T47D (cell line): ENCODE measurements around the gene THBS3.
A peak's percentile ranks its signal among the peaks of the same experiment; 100 is the strongest.
"Not testable (repeated sequence)": the region's sequence is repeated elsewhere in the genome, so short reads cannot be mapped to it uniquely, and the experiment has no call there.

Source experiments
- DNase-seq, 2 experiments: peaks; one replicate each; pipeline versions ENCODE4 v3.0.0 to v3.0.0-alpha.2; 2011 to 2012; ENCODE audit warnings: low read depth in 1 of 2, low spot score in 1 of 2
- JUND ChIP-seq: IDR thresholded peaks from 2 replicates; pipeline ENCODE4 v1.6.1; 2012; ENCODE audit warnings: low read depth
- in situ Hi-C: cut with HindIII; loops from 2 replicates; pipeline ENCODE4 v1.10.0; 2016; ENCODE audit warnings: low sequenced_read_pairs, low pct_unique_long_range_greater_than_20kb

The THBS3 gene

DNA sequence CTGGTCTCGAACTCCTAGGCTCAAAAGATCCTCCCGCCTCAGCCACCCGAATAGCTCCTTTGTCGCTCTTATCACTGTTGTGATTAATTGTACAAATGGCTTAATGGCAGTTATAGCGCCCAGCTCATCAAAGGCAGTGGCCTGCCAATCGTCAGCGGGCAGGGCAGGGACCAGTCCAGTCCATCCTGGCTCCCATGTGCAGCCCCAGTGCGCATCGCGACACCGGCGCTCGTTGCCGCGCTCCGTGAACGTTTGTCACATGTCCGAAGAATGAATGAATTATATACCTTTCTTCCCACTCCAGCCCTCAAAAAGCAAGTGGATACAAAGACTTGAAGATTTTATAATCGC is 19.2 kb upstream of the THBS3 start:
- peak in 1 of 2 experiments; percentile 78 for DNase-seq
- in situ Hi-C loops, result no loop called here
- no peak for TF ChIP-seq JUND

DNA sequence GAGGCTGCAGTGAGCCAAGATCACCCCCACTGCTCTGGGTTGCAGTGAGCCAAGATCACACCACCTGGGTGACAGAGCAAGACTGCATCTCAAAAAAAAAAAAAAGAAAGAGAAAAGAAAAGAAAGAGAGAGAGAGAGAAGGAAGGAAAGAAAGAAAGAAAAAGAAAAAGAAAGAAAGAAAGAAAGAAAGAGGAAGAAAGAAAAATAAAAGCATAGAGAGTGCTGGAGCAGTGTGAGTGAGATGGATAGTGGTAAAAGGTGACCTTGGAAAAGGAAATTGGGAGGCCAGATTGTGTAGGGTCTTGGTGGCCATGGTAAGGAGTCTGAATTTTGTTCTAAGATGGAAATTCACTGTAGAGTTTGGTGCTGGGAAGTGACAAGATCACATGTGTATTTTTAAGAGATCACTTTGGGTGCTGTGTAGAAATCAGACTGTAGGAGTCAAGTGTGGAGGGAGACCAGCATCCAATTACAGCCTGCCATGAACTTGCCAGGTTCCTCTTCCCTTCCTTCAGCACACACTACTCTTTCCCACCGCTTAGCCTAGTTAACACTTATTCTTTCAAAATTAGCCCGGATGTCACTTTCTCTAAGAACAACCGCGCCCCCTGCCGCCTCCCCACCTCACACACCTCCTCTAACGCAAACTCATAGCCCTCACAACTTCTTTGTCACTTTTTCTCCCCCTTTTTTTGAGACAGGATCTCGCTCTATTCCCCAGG is 18.7 kb upstream of the THBS3 start:
- no peak for TF ChIP-seq JUND
- peak in 1 of 2 experiments; percentile 84 for DNase-seq
- in situ Hi-C loops, result no loop called here

DNA sequence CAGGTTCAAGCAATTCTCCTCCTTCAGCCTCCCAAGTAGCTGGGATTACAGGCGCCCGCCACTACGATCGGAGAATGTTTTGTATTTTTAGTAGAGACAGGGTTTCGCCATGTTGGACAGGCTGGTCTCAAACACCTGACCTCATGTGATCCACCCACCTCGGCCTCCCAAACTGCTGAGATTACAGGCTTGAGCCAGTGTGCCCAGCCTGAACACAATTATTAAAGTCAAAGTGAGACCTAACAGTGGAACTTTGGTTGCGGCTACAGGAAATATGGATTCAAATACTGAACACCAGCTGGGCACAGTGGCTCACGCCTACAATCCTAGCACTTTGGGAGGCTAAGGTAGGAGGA is 17.7 kb upstream of the THBS3 start:
- DNase-seq, in situ Hi-C loops: not testable (repeated sequence)

DNA sequence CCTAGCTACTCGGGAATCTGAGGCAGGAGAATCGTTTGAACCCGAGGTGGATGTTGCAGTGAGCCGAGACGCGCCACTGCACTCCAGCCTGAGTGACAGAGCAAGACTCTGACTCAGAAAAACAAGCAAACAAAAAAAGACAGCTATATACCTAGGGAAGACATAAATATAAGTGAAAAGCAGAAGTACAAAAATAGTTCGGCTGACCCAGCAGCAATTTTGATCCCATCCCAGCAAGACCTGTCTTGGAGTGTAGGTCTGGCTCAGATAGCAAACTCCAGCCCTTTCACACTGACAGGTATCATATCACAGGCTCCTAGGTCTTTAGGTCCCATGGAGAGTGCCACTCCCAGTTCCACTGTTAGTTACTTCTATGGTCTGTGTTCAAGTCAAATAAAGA is 15.3 kb upstream of the THBS3 start:
- no peak for DNase-seq
- in situ Hi-C loops, result no loop called here
- TF ChIP-seq JUND, result no peak

DNA sequence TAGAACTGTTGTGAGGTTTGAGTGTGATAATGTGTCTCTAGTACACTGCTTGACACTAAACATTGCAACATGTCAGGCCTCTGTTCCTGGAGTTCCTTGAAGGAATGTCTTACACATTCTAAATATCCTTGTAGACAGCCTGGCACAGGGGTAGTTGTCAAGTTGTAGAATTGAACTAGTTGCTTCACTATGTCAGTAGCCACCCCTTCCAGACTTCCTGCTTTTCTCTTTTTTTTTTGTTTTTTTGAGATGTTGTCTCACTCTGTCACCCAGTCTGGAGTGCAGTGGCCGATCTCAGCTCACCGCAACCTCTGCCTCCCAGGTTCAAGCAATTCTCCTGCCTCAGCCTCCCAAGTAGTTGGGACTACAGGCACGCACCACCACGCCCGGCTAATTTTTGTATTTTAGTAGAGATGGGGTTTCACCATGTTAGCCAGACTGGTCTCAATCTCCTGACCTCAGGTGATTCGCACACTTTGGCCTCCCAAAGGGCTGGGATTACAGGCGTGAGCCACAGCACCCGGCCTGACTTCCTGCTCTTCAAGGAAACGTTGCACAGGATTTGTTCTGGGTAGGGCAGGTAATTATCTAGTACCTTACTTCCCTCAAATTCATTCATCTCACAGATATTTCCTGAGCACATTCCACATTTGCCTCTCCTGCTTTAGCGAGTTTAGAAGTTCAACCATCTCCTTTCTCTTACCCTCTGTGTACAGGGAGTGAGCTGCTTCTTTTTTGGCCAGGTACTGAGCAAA is 12.7 kb upstream of the THBS3 start:
- in situ Hi-C loops, DNase-seq: not testable (repeated sequence)

DNA sequence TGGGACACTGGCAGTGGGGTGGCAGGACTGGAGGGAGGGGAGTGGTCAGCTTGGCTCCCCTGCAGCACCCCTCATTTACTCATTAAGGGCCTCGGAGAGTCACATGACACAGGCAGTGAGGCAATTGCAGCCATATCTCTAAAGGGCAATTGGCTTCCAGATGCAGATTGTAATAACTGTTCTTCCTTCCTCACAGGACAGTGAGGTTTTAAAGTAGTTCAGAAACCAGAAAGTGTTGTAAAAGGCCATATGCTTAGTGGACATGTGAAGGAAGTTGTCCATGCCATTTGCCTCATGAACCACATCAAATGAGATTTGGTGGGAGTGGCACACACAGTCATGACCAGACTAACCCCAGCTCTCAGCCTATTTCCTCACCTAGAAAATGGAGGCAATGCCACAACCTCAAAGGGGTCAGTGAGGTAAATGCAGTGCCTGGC is 11.9 kb upstream of the THBS3 start:
- no peak for TF ChIP-seq JUND
- in situ Hi-C loops, result no loop called here
- no peak for DNase-seq

DNA sequence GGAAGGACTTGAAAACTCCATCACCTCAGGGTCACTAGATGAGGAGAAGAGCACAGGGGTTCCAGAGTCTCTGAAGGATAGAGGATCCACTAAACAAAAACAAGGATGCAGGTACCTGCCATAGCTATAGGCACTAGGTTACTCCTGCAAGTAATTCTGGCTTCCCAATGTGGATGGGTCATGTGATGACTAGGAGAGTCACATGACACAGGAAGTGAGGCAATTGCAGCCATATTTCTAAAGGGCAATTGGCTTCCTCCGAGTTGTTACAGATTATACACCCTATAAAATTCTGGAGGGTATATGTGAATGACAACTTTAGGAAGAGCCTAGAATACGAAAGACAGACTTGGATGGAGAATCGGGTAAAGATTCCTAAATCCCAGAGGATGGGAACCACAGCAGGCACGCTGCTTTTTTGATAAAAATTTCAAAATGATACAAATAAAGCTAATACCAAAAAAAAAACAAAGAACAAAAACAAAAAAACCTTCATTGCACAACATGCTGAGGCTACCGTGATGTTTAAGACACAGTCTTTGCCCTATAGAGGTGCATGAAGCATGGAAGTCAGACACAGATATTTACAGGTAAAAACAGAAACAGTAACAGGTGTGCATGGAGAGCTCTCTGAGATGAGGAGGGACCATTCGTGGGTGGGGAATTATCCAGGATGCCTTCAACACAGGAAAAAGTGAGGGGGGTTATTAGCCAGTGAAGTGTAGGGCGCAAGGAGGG is 11.3 kb upstream of the THBS3 start:
- in situ Hi-C loops, result no loop called here
- peak in 1 of 2 experiments; percentile 84 for DNase-seq
- no peak for TF ChIP-seq JUND

DNA sequence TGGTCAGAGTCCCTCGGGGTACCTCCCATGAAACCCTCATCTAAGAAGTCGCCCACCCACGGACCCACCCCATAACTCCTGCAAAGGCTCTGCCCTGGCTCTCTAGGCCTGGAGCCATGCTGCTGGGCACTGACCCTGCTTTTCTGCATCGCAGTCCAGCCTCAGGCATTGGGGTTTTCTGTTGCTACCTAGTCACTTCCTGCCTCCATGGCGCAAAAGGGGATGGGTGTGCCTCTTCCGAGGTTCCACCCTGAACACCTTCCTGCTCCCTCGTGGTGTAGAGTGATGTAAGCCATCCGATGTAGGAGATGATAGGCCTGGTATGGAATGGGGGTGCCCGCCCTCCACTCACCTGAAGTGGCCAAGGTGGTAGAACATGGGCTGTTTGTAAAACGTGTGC is 7.0 kb upstream of the THBS3 start:
- in situ Hi-C loops, DNase-seq: not testable (repeated sequence)

DNA sequence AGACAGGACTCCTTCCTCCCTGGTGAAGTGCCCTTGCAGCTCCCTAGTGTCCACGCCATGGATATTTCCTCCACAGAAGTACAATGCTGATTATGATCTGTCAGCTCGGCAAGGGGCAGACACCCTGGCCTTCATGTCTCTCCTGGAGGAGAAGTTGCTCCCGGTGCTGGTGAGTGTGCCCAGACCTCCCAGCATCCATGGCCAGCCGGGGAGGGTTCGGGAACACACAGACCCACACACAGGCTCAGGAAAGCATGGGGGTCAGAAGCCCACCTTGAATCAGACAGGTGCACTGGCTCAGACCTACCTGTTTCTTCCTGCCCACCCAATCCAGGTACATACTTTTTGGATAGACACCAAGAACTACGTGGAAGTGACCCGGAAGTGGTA is 4.3 kb upstream of the THBS3 start:
- in situ Hi-C loops, DNase-seq: not testable (repeated sequence)

DNA sequence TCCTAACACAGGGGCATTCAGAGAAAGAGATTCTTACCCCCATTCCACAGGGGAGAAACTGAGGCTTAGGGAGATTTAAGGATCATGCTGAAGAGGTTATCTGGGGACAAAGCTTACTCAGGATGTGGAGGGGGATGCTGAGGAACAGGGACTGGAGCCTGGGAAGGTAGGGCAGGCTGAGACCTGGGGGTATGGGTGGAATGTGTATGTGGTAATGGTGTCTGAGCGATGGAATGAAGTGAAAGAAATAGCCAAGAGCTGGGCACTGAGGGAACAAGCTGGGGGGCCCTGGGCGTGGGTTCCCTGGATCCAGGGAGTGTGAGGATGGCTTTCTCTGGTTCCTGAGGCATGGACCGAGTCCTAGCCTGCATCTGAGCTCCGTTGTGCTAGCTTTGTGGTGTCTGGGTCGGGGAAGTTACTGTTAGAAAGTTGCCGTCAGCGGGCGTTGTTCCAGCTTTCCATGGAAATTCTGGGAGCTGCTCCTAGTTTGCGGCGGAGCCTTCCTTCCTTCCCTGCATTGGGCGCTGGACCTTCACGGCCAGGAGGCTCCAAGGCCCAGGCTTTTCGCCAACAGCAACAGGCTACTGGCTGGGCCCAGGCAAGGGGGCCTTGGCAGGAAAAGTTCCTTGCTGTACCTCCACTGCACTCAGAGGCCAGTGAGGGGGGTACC is 3.8 kb upstream of the THBS3 start:
- in situ Hi-C loops, DNase-seq: not testable (repeated sequence)

DNA sequence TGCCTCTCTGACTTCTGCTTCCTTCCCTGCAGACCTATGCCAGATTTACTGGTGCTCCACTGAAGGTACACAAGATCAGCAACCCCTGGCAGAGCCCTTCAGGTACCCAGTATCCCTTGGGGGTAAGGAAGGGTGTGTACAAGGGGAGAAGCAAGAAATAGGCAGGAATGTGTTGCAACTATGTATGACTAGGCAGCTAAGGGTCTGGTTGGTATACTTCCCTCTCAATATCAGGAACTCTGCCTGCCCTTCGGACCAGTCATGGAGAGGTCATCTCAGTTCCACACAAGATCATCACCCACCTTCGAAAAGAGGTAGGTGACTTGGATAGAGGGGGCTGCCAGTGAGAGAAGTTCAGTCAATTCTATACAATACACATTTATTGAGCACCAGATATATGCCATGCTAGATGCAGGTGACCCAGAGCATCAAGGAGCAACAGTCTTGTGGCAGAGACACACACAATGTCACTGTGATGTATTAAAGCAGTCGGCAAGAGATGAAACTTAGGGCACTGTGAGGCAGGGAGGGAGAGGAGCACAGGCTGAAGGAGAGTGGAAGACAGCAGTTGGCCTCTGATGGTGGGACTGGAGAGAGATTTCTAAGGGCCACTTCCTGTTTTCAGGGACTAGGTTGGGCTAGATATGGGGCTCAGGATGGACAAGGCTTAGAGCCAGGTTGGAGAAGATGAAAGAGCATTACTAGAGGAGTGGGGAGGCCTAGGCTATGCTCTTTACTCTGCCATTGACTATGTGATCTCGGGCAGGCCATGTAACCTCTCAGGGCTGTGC is 2.8 kb upstream of the THBS3 start:
- no peak for TF ChIP-seq JUND
- in situ Hi-C loops, result no loop called here
- no peak for DNase-seq

DNA sequence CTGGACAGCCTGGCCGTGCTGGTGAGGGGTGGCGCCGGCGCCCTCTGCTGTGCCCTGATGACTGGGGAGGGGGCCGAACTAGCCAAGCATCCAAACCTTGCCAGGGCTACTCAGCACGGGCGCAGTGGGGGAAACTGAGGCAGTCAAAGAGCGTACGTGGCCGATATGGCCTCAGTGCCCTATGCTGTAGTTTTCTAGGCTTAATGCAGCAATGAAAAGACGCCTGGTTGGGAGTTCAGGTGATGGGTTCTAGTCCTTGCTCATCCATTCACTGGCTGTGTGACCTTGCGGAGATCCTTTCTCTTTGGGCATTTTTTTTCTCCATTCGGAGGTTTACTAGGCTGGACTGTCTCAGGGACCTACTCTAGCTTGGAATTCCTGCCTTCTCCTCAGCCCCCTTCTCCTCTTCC is 1.6 kb upstream of the THBS3 start:
- DNase-seq, result no peak
- TF ChIP-seq JUND, result no peak
- in situ Hi-C loops, result no loop called here
